GM04503 (cell line): ENCODE results near the gene CEP97.
"Not testable (repeated sequence)": the region's sequence is repeated elsewhere in the genome, so short reads cannot be mapped to it uniquely, and the experiment has no call there.

ENCODE experiments used
- DNase-seq: peaks from one replicate; pipeline ENCODE4 v3.0.0-alpha.2; 2012; ENCODE audit warnings: low read depth

Gene CEP97, protein sequence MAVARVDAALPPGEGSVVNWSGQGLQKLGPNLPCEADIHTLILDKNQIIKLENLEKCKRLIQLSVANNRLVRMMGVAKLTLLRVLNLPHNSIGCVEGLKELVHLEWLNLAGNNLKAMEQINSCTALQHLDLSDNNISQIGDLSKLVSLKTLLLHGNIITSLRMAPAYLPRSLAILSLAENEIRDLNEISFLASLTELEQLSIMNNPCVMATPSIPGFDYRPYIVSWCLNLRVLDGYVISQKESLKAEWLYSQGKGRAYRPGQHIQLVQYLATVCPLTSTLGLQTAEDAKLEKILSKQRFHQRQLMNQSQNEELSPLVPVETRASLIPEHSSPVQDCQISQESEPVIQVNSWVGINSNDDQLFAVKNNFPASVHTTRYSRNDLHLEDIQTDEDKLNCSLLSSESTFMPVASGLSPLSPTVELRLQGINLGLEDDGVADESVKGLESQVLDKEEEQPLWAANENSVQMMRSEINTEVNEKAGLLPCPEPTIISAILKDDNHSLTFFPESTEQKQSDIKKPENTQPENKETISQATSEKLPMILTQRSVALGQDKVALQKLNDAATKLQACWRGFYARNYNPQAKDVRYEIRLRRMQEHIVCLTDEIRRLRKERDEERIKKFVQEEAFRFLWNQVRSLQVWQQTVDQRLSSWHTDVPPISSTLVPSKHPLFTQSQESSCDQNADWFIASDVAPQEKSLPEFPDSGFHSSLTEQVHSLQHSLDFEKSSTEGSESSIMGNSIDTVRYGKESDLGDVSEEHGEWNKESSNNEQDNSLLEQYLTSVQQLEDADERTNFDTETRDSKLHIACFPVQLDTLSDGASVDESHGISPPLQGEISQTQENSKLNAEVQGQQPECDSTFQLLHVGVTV

DNA sequence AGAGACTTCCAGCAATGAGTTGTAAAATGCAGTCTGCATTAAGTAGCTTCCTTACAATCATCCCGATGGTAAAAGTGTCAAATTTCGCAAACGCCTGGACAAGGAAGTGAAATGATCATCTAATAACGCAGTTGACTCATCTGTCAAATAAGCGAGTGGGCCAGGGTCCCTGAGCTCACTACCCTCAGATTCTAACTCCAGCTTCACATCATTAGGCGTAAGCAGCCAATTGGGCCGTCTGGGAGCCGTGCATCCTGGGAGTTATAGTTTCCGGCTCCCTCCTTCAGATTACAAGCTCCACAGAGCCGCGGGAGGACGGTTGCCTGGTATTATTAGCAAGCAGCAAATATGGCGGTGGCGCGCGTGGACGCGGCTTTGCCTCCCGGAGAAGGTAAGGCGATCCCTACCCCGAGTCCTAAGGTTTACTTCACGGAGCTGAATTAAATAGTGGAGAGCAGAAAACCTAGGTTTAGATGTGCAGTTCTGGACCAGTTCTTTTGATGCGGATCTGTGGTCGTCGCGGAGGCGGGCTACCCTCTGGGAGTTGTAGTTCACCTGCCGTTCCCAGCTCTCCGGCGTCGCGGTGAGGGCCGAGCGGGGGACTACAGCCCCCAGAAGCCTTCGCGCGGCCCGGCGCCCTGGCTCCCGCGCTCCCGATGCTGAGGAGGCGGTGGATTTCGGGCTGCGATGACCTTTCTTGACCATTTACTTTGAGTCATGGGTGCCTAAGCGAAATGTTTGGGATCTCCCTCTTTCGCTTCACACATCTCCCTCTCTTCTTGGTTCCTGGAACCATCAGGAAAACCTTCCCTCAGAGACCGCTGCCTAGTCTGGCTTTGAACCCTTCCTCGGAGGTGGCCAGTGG is at the start of gene CEP97:
Gene CEP97 (plus strand): TSS at position 286 of the 865 bp plus-strand sequence. CDS start 63 bp downstream, at position 349.
- peak; percentile 67 for DNase-seq

GRCh38 chr3:101675709-101676215 is 48.7 kb upstream of the CEP97 start:
- DNase-seq: no peak

DNA sequence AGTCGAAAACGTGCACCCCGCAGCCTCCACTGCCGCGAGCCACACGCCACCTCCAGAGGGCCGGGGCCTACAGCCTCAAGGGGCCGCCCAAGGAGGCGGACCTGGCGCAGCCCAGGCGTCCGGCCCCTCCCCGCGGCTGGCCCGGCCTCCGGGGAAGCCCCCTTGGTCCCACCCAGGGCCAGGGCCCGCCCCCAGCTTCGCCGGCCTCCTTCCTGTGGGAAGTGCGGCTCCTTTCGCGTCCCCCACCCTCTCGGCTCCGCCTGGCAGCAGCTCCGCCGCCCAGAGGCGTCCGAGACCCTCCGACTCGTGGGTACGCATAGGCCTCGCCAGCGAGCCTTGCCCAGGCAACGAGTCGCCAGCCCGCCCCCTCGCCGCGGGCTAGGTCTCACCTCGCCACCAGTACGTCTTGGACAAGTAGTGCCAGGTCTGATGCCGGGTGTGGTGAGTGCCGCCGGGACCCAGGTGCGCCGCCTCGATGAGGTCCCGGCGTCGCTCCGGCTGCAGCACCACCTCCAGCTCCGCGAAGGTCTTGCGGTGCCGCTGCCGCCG is 48.1 kb upstream of the CEP97 start:
- DNase-seq: peak; percentile 71

- peak; percentile 99 for DNase-seq
Measured at GRCh38 chr3:101676765-101677435, 47.5 kb upstream of the CEP97 start, which contains the start of gene ZBTB11. Gene ZBTB11, minus strand, starts transcription at chr3:101677132. Its CDS starts 218 bp downstream, at chr3:101676914.

- DNase-seq: no peak
Measured at GRCh38 chr3:101677436-101678286, 46.8 kb upstream of the CEP97 start.

GRCh38 chr3:101678837-101679236 is 45.6 kb upstream of the CEP97 start:
- DNase-seq: not testable (repeated sequence)

DNA sequence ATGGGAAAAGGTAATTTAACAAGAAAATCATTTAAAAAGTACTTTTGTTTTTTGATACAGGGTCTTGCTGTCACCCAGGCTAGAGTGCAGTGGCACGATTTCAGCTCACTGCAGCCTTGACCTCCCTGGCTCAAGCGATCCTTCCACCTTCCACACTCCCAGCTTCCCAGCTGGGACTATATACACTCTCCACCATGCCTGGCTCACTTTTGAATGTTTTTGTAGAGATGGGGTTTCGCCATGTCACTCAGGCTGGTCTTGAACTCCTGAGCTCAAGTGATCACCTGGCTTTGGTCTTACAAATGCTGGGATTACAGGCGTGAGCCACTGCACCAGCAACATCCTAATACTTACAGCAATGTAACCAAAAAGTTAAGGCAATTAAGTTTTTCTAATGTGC is 43.9 kb upstream of the CEP97 start:
- no peak for DNase-seq

DNA sequence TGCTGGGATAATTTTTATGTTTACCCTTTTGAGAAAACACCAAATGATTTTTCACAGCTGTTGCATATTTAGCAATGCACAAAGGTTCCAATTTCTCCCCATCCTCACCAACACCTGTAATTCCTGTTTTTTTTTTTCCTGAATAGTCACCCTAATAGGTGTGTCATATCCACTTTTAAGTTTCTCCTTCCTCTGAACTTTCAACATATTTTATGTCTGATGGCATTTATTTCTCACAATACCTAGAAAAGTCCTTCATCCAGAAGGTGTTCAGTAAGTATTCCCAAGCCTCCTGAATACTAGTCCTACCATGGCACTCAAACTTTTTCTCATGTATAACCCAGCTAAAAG is 39.4 kb upstream of the CEP97 start:
- DNase-seq: no peak

DNA sequence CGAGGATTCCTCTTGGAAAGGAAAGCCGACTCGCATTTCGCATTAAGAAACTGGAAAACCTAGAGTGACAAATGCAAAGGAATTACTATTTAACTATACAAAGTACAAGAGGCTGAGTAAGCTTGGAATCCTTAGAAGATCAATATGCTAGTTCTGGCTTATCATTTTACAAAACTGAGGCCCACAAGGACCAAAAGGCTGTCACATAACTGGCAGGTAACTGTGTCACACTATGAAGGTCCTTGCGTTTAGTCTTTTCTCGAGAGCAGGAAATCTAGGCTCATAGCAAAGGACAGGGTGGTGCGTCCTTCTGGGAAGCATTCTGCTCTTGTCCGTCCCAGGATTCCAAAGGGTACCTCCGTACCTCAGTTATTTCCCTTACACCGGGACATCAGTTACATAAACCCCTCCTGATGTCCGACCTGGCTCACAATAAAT is 38.5 kb upstream of the CEP97 start:
- no peak for DNase-seq

DNA sequence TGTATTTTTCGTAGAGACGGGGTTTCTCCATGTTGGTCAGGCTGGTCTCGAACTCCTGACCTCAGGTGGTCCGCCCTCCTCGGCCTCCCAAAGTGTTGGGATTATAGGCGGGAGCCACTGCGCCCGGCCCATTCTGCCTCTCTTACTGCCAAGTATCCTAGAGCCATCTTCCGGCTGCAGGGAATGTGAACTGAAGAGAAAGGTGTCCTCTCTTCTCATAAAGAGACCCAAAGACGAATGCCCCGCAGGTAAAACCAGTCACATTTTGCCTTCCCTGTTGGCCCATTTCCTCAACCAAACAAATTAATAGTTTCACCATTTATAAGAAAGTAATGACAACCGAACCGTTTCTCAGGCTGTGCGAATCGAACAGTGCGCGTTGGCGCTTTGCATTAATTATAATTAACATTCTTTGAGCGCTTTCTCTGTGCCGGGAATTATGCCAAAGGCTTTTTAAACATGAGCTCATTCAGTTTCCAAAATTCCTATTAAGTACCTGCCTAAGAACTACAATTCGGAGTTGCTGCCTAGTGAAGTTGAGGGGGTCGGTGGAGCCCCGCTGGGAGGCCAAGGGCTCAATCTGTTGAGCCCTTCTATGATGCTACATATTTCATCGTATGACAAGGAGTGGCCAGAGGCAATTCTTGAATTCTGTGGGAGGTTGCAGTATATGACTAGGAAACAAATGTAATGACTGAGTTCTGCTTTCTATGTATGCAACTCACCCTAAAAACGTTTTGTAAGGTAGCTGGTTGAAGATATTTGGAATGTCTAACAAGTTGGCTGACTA is 37.1 kb upstream of the CEP97 start:
- no peak for DNase-seq

- DNase-seq: no peak
Measured at GRCh38 chr3:101689286-101689685, 35.1 kb upstream of the CEP97 start.

DNA sequence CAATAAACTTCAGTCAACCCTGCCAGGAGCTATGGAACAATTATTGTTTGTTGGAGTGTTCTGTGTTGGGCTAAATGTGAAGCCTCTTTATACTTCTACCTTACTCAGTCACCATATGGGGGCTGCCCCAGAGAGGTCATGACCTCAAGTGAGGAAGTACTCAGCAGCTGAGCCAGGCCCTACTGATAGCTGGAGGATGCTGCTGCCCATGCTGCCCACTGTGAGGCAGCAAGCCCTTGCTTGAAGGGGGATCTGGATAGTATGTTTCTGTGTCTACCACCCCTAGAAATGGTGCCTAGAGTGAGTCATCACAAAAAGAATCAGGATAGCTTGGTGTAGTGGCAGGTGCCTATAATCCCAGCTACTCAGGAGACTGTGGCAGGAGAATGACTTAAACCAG is 33.4 kb upstream of the CEP97 start:
- no peak for DNase-seq

- DNase-seq: not testable (repeated sequence)
Measured at GRCh38 chr3:101691685-101692671, 32.4 kb upstream of the CEP97 start.

DNA sequence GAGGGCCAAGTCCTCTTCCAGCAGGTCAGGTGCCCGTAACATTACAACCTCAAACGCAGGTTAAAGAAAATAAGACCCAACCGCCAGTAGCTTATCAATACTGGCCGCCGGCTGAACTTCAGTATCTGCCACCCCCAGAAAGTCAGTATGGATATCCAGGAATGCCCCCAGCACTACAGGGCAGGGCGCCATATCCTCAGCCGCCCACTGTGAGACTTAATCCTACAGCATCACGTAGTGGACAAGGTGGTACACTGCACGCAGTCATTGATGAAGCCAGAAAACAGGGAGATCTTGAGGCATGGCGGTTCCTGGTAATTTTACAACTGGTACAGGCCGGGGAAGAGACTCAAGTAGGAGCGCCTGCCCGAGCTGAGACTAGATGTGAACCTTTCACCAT is 30.9 kb upstream of the CEP97 start:
- not testable (repeated sequence) for DNase-seq

- DNase-seq: not testable (repeated sequence)
Measured at GRCh38 chr3:101694836-101695235, 29.6 kb upstream of the CEP97 start.

GRCh38 chr3:101695779-101696372 is 28.5 kb upstream of the CEP97 start:
- no peak for DNase-seq
